GM18505 (cell line): ENCODE data around the gene USF1.
"Not testable (repeated sequence)": the region's sequence is repeated elsewhere in the genome, so short reads cannot be mapped to it uniquely, and the experiment has no call there.

Experiments
- ATAC-seq: cut with Tn5 transposase; IDR thresholded peaks from one replicate; pipeline ENCODE4 v1.9.1; 2021; ENCODE audit not compliant: unreplicated experiment
- POLR2A ChIP-seq: IDR thresholded peaks from 4 replicates; pipeline ENCODE4 v1.6.1; 2011; ENCODE audit warnings: borderline replicate concordance; ENCODE audit not compliant: insufficient read depth, insufficient read length; ENCODE audit errors: extremely low read depth

USF1 gene

DNA sequence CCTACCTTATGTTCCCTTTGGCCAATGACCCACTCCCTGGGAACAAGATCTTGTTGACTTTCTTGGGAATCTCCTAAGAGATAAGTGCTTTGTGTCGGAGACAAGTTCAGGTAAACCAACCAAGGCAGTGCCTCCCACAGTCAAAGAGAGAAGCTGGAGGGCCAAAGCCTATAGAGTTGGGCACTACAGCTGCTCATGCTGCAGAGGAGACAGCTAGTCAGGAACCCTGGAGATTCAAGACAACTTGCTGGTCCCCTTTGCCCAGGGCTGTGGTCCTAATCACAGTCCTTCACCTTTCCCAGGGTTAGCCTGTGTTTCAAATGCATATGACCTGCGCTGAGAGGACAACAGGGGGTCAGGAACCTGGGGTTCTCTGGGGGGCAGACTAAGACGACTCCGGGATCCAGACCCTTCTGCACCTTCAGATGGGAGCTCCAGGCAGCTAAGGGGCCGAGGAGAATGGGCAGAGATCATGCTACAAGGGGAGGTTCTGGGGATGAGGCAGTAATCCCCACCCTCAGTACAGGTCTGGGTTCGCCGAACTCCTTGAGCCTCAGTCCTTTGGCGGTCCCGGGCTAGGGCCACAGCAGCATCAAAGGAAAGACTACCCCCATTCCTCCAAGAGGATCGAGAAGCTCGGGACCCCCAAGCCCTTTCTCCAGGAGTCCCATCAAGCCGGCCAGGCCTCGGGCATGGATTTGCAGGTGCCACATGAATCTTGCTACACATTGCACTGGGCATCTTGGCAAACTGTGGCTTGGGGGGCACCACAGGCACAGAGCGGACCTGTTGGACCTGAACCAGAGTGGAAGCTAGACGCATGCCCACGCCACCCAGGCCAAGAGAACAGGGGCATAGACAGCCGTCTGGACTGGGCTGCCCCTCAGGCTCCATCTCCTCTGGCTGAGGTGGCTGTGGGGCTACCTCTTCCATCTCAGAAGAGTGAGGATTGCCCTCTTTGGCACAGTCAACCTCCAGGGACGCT, 2.0 kb upstream of the USF1 start:
- no peak for ATAC-seq
- peak; percentile 42 for TF ChIP-seq POLR2A

DNA sequence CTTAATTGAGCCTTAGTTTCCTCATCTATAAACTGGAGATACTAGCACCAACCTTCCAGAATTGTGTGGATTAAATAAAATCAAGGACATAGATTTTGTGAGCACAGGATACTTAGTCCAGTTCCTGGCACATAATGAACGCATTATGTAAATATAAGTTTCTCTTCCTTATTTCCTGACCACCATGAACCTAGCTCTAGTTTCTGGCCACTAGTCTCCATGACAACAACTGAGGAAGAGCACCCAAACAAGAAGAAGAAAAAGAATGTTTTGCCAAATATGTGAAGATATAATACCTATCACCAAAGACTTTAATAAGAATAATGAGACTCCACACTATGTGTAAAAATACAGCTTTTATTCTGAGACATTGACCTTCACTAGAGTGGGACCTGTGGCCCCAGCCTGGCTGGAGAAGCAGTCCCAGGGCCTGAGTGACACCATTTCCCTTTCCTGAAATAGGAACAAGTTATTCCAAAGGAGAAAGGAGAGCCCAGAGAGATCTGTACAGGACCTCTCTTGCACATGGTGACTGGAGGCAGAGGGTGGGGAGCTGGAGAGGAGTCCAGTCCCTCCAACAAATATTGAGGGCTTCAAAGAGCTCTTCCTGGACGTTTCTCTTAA, 940 bp upstream of the USF1 start:
- peak; percentile 37 for ATAC-seq
- TF ChIP-seq POLR2A = no peak

DNA sequence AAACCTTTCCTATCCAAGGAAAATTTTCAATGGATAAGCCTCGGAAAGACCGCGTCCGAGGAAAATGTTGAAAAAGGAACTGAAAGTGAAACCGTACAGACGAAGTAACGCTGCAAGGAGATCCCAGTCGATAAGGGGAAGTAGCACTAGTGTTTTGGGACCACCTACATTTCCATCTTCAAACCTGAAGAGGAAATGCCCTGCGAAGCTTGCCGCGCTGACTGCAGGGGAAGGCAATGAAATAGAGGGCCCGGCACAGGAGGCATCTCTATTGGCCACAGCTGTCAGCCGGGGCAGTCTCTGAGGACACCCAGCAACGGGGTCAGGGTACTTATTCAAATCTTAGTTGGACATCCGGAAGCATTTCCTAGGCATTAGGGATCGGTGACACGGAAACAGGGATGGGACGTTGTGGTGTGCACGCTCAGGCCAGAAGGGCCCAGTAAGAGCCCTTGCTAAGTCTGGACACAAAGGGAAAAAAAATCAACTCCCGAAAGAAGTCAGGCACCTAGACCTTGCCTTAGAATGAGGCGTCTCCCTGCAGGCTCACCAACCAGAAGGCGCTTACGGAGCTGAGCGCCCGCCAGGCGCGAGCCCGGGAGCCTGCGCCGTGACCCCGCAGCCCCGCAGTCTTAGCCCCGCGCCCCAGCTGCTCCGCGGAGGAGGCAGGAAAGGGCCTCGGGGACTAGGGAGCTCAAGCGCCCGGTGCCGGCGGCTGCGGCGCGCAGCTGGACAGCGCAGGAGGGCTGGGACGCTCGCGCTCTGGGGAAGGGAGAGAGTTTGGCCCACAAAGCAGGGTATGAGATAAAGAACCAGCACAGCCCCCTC, 655 bp downstream of the USF1 start:
- peak; percentile 33 for ATAC-seq
- peak; percentile 69 for TF ChIP-seq POLR2A

DNA sequence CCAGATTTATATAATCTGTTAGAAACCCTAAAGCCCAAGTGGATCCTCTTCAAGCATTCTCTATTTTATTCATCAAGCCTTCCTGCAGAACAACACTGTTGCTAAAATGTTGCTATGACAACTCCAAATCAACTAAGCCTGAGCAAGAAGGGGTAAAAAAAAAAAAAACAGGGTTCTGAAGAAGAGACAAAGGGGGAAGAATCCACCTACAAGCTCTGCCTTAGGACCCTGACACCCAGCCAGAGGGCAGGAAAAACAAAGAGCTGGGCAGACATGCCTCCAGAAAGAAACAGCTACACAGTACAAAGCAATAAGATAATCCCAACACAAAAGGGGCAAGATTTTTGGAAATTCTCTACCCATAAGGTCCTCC, 1.3 kb downstream of the USF1 start:
- TF ChIP-seq POLR2A = no peak

DNA sequence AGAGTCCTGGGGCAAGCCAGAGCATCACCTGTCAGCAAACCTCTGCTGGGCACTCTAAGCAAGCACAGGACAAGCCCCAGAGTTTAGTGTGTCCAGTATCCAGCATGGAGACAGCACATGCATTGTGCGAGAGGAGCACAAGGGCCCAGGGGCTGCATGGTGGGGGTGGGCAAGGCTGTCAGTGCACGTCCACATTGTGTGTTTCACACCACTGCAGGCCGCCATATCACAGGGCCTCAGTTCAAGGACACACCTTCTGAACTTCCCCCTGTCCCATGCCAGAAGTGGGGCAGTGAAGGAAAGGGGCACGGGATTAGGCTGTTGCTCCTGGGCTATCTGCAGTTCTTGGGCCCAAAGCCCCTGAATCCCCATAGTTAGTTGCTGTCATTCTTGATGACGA, 6.2 kb downstream of the USF1 start:
- no peak for ATAC-seq
- no peak for TF ChIP-seq POLR2A

More for the DNA sequence above, 1.3 kb downstream of the USF1 start:
- ATAC-seq = peak; percentile 1

DNA sequence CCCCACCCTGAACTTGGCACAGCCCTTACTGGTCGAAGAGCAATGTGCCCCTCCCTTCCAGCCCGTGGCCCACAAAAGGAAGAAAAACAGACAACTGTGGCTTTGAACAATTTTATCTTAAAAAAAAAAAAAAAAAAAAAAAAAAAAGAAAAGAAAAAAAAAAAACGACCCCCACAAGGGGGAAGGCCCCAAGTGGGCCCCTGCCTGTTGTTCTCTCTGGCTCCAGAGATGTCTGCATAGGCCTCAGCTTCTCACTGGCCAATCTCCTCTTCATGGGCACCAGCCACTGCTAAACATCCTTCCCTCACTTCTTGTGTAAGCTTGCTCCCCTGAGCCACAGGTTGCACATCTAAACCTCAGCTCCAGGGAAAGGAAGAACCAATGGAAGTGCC, 6.6 kb downstream of the USF1 start:
- TF ChIP-seq POLR2A = no peak
- ATAC-seq = no peak

DNA sequence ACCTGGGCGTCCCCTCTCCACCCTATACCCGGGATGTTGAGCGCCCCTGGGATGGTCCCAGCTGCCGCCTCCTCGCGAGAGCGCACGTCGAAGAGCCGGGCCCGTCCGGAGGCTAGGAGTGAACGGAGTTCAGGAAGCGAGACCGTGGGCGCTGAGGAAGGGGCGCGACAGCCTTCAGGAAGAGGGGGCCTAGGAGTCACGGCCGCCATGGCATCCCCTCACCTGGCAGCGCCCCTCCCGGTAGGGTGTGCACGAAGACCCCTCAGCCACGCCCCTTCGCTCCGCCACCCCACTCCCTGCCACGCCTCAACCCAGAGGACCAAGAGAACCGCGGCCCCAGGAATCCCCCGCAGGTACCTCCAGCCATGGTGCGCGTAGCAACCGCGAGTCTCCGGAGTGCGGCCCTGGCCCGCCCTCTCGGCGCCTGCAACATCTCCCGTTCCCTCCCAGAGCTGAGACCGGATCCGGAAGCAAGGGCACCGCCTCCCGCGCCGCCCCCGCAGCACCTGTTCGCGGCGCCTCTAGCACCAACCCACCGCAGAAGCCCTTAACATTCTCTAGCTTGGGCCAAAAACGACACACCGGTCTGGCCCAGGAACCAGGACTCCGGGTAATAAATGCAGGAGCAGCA, 7.1 kb downstream of the USF1 start, which contains the start of gene TSTD1:
TSS of gene TSTD1 (minus strand) at position 442 of the 631 bp plus-strand sequence. CDS start at position 367, 75 bp downstream.
- ATAC-seq = peak; percentile 75
- TF ChIP-seq POLR2A = peak; percentile 77

DNA sequence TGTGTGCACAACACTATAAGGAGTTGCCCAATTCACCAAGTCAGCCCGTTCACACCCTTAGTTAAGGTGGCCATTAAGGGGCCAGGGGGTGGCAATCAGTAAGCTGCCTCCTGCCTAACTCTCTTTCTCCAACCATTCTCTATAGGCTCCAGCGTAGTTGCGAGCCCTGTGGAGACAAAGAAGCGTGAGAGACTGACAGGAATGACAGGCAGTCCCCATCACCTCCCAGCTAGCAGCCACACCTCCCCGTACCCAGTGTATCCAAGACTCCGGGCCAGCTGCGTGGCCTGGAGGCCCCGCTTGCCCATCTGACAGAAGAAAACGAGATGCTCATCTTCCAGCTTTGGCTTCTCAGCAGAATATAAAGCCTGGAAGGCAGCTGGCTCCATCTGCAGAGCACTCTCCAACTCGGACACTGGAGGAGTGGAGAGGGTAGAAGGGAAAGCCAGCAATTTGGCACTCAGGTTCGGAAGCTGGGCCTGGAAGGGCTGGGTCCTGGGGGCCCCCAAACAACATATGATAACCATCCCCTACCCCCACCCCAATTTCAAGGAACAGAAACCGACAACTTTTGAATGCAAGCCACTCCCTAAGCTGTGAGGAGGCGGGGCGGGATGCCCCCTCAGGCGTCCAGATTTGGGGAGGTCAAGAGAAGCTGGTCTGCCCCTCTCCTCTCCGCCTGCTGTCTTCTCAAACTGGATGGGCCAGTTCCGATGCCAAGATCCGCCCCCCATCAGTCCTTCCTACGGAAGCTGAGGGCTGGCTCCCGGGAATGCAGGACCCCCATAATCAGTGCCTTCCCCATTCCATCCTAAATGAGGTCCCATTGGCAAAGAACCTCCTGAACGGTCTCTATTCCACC, 7.9 kb downstream of the USF1 start:
- TF ChIP-seq POLR2A = no peak
- no peak for ATAC-seq

DNA sequence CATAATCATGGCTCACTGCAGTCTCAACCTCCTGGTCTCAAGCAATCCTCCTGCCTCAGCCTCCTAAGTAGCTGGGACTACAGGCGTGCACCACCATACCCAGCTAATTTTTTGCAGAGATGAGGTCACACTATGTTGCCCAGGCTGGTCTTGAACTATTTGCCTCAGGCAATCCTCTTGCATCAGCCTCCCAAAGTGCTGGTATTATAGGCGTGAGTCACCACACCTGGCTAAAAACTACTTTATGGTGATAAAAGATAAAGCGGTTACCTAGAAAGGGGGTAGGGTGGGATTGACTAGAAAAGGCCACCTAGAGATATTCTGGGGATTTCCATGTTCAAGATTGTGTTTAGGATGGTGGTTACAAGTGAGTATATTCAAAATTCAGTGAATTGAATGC, 12.0 kb downstream of the USF1 start:
- no peak for ATAC-seq
- no peak for TF ChIP-seq POLR2A

DNA sequence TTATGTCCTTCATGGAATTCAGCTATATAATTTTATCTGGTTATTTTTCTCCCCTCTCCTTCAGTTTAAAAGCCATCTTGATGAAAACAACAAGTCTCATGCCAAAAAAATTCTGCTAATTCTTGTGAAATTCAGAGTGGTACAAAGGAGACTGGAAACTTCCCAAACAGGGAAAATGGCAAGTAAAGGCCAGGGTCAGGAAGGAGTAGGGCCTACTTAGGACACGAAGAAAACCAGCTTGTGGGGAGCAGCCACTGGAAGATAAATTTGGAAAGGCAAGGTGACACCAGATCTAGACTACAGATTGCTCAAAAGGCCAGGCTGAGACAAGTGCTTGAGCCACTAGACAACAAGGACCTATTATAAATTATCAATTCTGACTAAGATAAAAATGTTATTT, 13.4 kb downstream of the USF1 start:
- ATAC-seq = no peak
- TF ChIP-seq POLR2A = no peak

DNA sequence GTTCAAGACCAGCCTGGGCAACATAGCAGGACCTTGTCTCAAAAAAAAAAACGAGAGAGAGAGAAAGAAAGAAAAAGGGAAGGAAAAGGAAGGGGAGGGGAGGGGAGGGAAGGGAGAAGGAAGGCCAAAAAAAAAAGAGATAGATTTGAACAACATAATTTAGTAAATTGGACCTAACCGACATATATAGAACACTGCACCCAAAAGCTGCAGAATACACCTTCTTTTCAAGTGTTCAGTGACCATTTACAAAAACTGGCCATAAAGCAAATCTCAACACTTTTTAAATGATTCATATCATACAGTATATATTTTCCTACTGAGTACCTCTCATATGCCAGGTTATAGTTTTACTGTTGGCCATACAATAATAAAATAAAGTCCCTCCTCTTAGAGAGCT, 13.9 kb downstream of the USF1 start:
- no peak for TF ChIP-seq POLR2A
- no peak for ATAC-seq

DNA sequence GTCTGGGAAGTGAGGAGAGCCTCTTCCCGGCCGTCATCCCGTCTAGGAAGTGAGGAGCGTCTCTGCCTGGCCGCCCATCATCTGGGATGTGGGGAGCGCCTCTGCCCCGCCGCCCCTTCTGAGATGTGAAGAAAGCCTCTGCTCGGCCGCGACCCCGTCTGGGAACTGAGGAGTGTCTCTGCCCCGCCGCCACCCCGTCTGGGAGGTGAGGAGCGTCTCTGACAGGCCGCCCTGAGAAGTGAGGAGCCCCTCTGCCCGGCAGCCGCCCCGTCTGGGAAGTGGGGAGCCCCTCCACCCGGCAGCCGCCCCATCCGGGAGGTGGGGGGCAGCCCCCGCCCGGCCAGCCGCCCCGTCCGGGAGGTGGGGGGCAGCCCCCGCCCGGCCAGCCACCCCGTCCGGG, 16.3 kb downstream of the USF1 start:
- not testable (repeated sequence) for ATAC-seq

DNA sequence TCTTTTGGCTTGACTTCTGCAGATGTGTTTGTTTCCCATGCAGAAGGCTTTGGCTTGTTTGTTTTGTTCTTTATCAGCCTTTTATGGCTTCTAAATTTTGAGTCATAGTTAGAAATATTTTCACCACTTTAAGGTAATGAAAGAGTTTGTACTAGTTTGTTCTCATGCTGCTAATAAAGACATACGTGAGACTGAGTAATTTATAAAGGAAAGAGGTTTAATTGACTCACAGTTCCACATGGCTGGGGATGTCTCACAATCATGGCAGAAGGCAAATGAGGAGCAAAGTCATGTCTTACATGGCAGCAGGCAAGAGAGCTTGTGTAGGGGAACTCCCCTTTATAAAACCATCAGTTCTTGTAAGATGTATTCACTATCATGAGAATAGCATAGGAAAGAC, 18.8 kb downstream of the USF1 start:
- not testable (repeated sequence) for ATAC-seq

DNA sequence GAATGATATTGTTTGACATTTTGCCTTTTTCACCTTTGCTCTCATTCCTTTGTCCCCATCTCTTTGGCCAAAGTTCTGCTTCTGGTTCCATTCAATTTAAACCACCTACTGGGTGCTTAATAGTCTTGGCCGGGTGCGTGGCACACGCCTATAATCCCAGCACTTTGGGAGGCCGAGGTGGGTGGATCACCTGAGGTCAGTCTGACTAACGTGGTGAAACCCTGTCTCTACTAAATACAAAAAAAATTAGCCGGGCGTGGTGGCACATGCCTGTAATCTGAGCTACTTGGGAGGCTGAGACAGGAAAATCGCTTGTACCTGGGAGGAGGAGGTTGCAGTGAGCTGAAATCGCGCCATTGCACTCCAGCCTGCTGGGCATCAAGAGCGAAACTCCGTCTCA, 23.3 kb downstream of the USF1 start:
- not testable (repeated sequence) for ATAC-seq
